Stimulated activated naive CD8-positive, alpha-beta T cell treated with anti-CD3 and anti-CD28 coated beads, Interleukin-15, amount 100 ng/mL, for 72 hours (primary cell): Measurements from ENCODE around the gene VN1R5.
"Not testable (repeated sequence)": the region's sequence is repeated elsewhere in the genome, so short reads cannot be mapped to it uniquely, and the experiment has no call there.

Source experiments
- ATAC-seq: fragments of 150-1000 bp; cut with Tn5 transposase; 2 replicates; pipeline ENCODE4 v1.10.0; 2021; ENCODE audit warnings: mild to moderate bottlenecking, moderate library complexity
- DNase-seq, 2 donors: peaks; one replicate each; pipeline ENCODE4 v3.0.0; 2021 to 2022
- H3K27ac Mint-ChIP-seq, 2 donors: one replicate each; pipeline ENCODE4 v1.8.0; 2022; ENCODE audit warnings: mild to moderate bottlenecking in 2 of 2, mixed read lengths in 2 of 2, moderate library complexity in 2 of 2
- H3K27me3 Mint-ChIP-seq: one replicate; pipeline ENCODE4 v1.8.0; 2022; ENCODE audit warnings: mixed read lengths
- H3K4me1 Mint-ChIP-seq: one replicate; pipeline ENCODE4 v1.8.0; 2022; ENCODE audit warnings: mild to moderate bottlenecking, mixed read lengths
- H3K4me3 Mint-ChIP-seq, 2 donors: one replicate each; pipeline ENCODE4 v1.8.0; 2022; ENCODE audit warnings: mild to moderate bottlenecking in 2 of 2, mixed read lengths in 2 of 2, moderate library complexity in 1 of 2
- H3K9me3 Mint-ChIP-seq, 2 donors: one replicate each; pipeline ENCODE4 v1.8.0; 2022; ENCODE audit warnings: mixed read lengths in 2 of 2

The VN1R5 gene

GRCh38 chr1:247246325-247247115, 9.4 kb upstream of the VN1R5 start:
- no peak overlapping the region for H3K27ac Mint-ChIP-seq
- H3K4me1 Mint-ChIP-seq: no peaks in the 10 kb centered on the region
- DNase-seq: no peak
- H3K9me3 Mint-ChIP-seq: peaks cover 41 to 49% of the 10 kb centered on the region in 2 donors
- ATAC-seq: no peak
- H3K27me3 Mint-ChIP-seq: no peaks in the 10 kb centered on the region
- no peak overlapping the region for H3K4me3 Mint-ChIP-seq

- Mint-ChIP-seq H3K27me3 (no peaks in the 10 kb centered on the region), H3K4me1 (no peaks in the 10 kb centered on the region), H3K9me3 (peaks cover 49% of the 10 kb centered on the region in 2 donors), H3K27ac (no peak overlapping the region), H3K4me3 (no peak overlapping the region)
- ATAC-seq (no peak), DNase-seq (no peak)
Measured at GRCh38 chr1:247247568-247247967, 8.3 kb upstream of the VN1R5 start.

GRCh38 chr1:247266053-247266452, 10.2 kb downstream of the VN1R5 start:
- peaks cover 26 to 27% of the 10 kb centered on the region in 2 donors for H3K9me3 Mint-ChIP-seq
- ATAC-seq (no peak), DNase-seq (no peak)
- no peaks in the 10 kb centered on the region for H3K27me3 Mint-ChIP-seq
- H3K4me3 Mint-ChIP-seq: no peak overlapping the region
- H3K27ac Mint-ChIP-seq: no peak overlapping the region
- no peaks in the 10 kb centered on the region for H3K4me1 Mint-ChIP-seq

GRCh38 chr1:247268390-247269045, 12.6 kb downstream of the VN1R5 start:
- no peak overlapping the region for H3K27ac Mint-ChIP-seq
- no peaks in the 10 kb centered on the region for H3K4me1 Mint-ChIP-seq
- DNase-seq (no peak), ATAC-seq (no peak)
- no peak overlapping the region for H3K4me3 Mint-ChIP-seq
- peaks cover 26 to 34% of the 10 kb centered on the region in 2 donors for H3K9me3 Mint-ChIP-seq
- H3K27me3 Mint-ChIP-seq: no peaks in the 10 kb centered on the region

- H3K9me3 Mint-ChIP-seq: peaks cover 22 to 34% of the 10 kb centered on the region in 2 donors
- no peak overlapping the region for H3K4me3 Mint-ChIP-seq
- DNase-seq (no peak), ATAC-seq (no peak)
- no peaks in the 10 kb centered on the region for H3K27me3 Mint-ChIP-seq
- H3K27ac Mint-ChIP-seq: no peak overlapping the region
- H3K4me1 Mint-ChIP-seq: no peaks in the 10 kb centered on the region
Measured at GRCh38 chr1:247269133-247269532, 13.3 kb downstream of the VN1R5 start.

- DNase-seq (no peak), ATAC-seq (no peak)
- no peak overlapping the region for H3K27ac Mint-ChIP-seq
- no peak overlapping the region for H3K4me3 Mint-ChIP-seq
- no peaks in the 10 kb centered on the region for H3K27me3 Mint-ChIP-seq
- peaks cover 18 to 29% of the 10 kb centered on the region in 2 donors for H3K9me3 Mint-ChIP-seq
- no peaks in the 10 kb centered on the region for H3K4me1 Mint-ChIP-seq
Measured at GRCh38 chr1:247270003-247270402, 14.1 kb downstream of the VN1R5 start.

- no peaks in the 10 kb centered on the region for H3K4me1 Mint-ChIP-seq
- ATAC-seq (no peak), DNase-seq (no peak)
- peaks cover 14 to 20% of the 10 kb centered on the region in 2 donors for H3K9me3 Mint-ChIP-seq
- no peak overlapping the region for H3K4me3 Mint-ChIP-seq
- H3K27ac Mint-ChIP-seq: no peak overlapping the region
- no peaks in the 10 kb centered on the region for H3K27me3 Mint-ChIP-seq
Measured at GRCh38 chr1:247273013-247273412, 17.1 kb downstream of the VN1R5 start.

GRCh38 chr1:247274605-247275256, 18.9 kb downstream of the VN1R5 start:
- no peaks in the 10 kb centered on the region for H3K4me1 Mint-ChIP-seq
- H3K9me3 Mint-ChIP-seq: peaks cover 14 to 20% of the 10 kb centered on the region in 2 donors
- ATAC-seq: no peak
- no peak for DNase-seq
- no peak overlapping the region for H3K27ac Mint-ChIP-seq
- no peaks in the 10 kb centered on the region for H3K27me3 Mint-ChIP-seq
- no peak overlapping the region for H3K4me3 Mint-ChIP-seq

- no peak for ATAC-seq
- H3K9me3 Mint-ChIP-seq: peaks cover under 1 to 8% of the 10 kb centered on the region in 2 donors
- H3K4me3 Mint-ChIP-seq: no peak overlapping the region
- no peaks in the 10 kb centered on the region for H3K4me1 Mint-ChIP-seq
- H3K27ac Mint-ChIP-seq: no peak overlapping the region
- no peak for DNase-seq
- H3K27me3 Mint-ChIP-seq: no peaks in the 10 kb centered on the region
Measured at GRCh38 chr1:247277191-247277590, 21.3 kb downstream of the VN1R5 start.

- peak overlapping the region in 1 of 2 donors; percentile 20 for H3K27ac Mint-ChIP-seq
- DNase-seq (no peak), ATAC-seq (no peak)
- H3K27me3 Mint-ChIP-seq: no peaks in the 10 kb centered on the region
- H3K4me3 Mint-ChIP-seq: no peak overlapping the region
- no peaks in the 10 kb centered on the region for H3K4me1 Mint-ChIP-seq
- H3K9me3 Mint-ChIP-seq: peaks cover 6 to 13% of the 10 kb centered on the region in 2 donors
Measured at GRCh38 chr1:247281001-247281574, 25.2 kb downstream of the VN1R5 start.

- no peaks in the 10 kb centered on the region for H3K27me3 Mint-ChIP-seq
- peaks cover 9 to 48% of the 10 kb centered on the region in 2 donors for H3K9me3 Mint-ChIP-seq
- ATAC-seq (no peak), DNase-seq (no peak)
- H3K27ac Mint-ChIP-seq: no peak overlapping the region
- no peaks in the 10 kb centered on the region for H3K4me1 Mint-ChIP-seq
- H3K4me3 Mint-ChIP-seq: no peak overlapping the region
Measured at GRCh38 chr1:247286134-247286670, 30.3 kb downstream of the VN1R5 start.

- Mint-ChIP-seq H3K27ac (no peak overlapping the region), H3K4me3 (no peak overlapping the region), H3K9me3 (peaks cover 9 to 48% of the 10 kb centered on the region in 2 donors), H3K27me3 (no peaks in the 10 kb centered on the region), H3K4me1 (no peaks in the 10 kb centered on the region)
- ATAC-seq (no peak), DNase-seq (no peak)
Measured at GRCh38 chr1:247287460-247287859, 31.6 kb downstream of the VN1R5 start.

- Mint-ChIP-seq H3K9me3 (peaks cover 9 to 48% of the 10 kb centered on the region in 2 donors), H3K27me3 (no peaks in the 10 kb centered on the region), H3K4me1 (no peaks in the 10 kb centered on the region), H3K27ac (no peak overlapping the region), H3K4me3 (no peak overlapping the region)
- no peak for ATAC-seq
- no peak for DNase-seq
Measured at GRCh38 chr1:247288341-247288740, 32.5 kb downstream of the VN1R5 start.

- not testable (repeated sequence) for ATAC-seq, H3K4me1 Mint-ChIP-seq, H3K4me3 Mint-ChIP-seq, DNase-seq, H3K27me3 Mint-ChIP-seq
- Mint-ChIP-seq H3K9me3 (peaks cover 9 to 48% of the 10 kb centered on the region in 2 donors), H3K27ac (peak overlapping the region in 1 of 2 donors; percentile 86)
Measured at GRCh38 chr1:247289274-247289892, 33.5 kb downstream of the VN1R5 start.

GRCh38 chr1:247290576-247290975, 34.7 kb downstream of the VN1R5 start:
- Mint-ChIP-seq H3K27me3 (no peaks in the 10 kb centered on the region), H3K27ac (no peak overlapping the region), H3K9me3 (peaks cover 9 to 41% of the 10 kb centered on the region in 2 donors), H3K4me3 (no peak overlapping the region), H3K4me1 (no peaks in the 10 kb centered on the region)
- no peak for DNase-seq
- no peak for ATAC-seq
